SU-DHL-6 (cell line): ENCODE data around the gene UROS.

Source experiments
- CTCF ChIP-seq: fragments of 200-600 bp; sonication (generic); IDR thresholded peaks from one replicate; pipeline ENCODE4 v1.5.1; 2017; ENCODE audit warnings: antibody characterized with exemption, mild to moderate bottlenecking, low read length, moderate library complexity; ENCODE audit not compliant: insufficient read depth, poor library complexity, severe bottlenecking
- EZH2phosphoT487 ChIP-seq: fragments of 200-600 bp; sonication (generic), shearing (Covaris generic); conservative IDR thresholded peaks from 2 replicates; pipeline ENCODE4 v1.6.1; 2018; ENCODE audit warnings: mild to moderate bottlenecking, antibody characterized with exemption, low read length, moderate library complexity, mixed read lengths

GRCh38 chr10:125782616-125783015 lies 40.4 kb downstream of the UROS start:
- TF ChIP-seq CTCF (no peak), EZH2phosphoT487 (no peak)
